ENCODE results near the gene OR2D3.
"Not testable (repeated sequence)": the region's sequence is repeated elsewhere in the genome, so short reads cannot be mapped to it uniquely, and the experiment has no call there.

The OR2D3 gene

GRCh38 chr11:6900327-6900999 lies 20.3 kb upstream of the OR2D3 start:
- TF ChIP-seq EZH2phosphoT487 (IDR thresholded peaks at IDR 0.05; ENCODE audit: low read length) (no peak), CTCF (IDR thresholded peaks at IDR 0.05; ENCODE audit: low read length) (peak; percentile 45), EZH2 (optimal IDR thresholded peaks at IDR 0.05; ENCODE audit: low read depth, low read length) (no peak)
- H3K27ac ChIP-seq (ENCODE audit: low read length) = no peak overlapping the region
- no peak overlapping the region for H2AFZ ChIP-seq (ENCODE audit: low read length)
- H3F3A ChIP-seq (ENCODE audit: insufficient read depth, low read length) = no peaks in the 10 kb centered on the region
- peak; percentile 18 for DNase-seq
- H3K9ac ChIP-seq (ENCODE audit: low read length) = no peak overlapping the region
- no peaks in the 10 kb centered on the region for H3K79me2 ChIP-seq (ENCODE audit: low read length)
- no peaks in the 10 kb centered on the region for H4K20me1 ChIP-seq (ENCODE audit: insufficient read depth, low read length)
- no peak overlapping the region for H3K4me3 ChIP-seq (ENCODE audit: low read length)
- no peak overlapping the region for H3K4me2 ChIP-seq (ENCODE audit: low read depth, low read length)
- peaks cover 7% of the 10 kb centered on the region for H3K4me1 ChIP-seq (ENCODE audit: low read length)
- no peaks in the 10 kb centered on the region for H3K36me3 ChIP-seq (replicated peaks; ENCODE audit: insufficient read depth, low read length)
- no peaks in the 10 kb centered on the region; the same call in 1 of the 2 replicates for H3K27me3 ChIP-seq (replicated peaks; ENCODE audit: insufficient read depth, low read length)
- H3K9me2 ChIP-seq (replicated peaks; ENCODE audit: insufficient read depth, low read length) = no peaks in the 10 kb centered on the region
- no peaks in the 10 kb centered on the region for H3K9me3 ChIP-seq (replicated peaks; ENCODE audit: insufficient read depth, low read length)

GRCh38 chr11:6904804-6905203 lies 16.0 kb upstream of the OR2D3 start:
- not testable (repeated sequence) for H3K4me3 ChIP-seq (ENCODE audit: low read length); H3K9ac ChIP-seq (ENCODE audit: low read length); H3K4me1 ChIP-seq (ENCODE audit: low read length); H3K79me2 ChIP-seq (ENCODE audit: low read length); DNase-seq; H3K27ac ChIP-seq (ENCODE audit: low read length); H4K20me1 ChIP-seq (ENCODE audit: insufficient read depth, low read length); H3K27me3 ChIP-seq (replicated peaks; ENCODE audit: insufficient read depth, low read length); H3K9me3 ChIP-seq (replicated peaks; ENCODE audit: insufficient read depth, low read length); H3K9me2 ChIP-seq (replicated peaks; ENCODE audit: insufficient read depth, low read length); H3F3A ChIP-seq (ENCODE audit: insufficient read depth, low read length); H2AFZ ChIP-seq (ENCODE audit: low read length); H3K36me3 ChIP-seq (replicated peaks; ENCODE audit: insufficient read depth, low read length); H3K4me2 ChIP-seq (ENCODE audit: low read depth, low read length)

- Histone ChIP-seq H3K9me3 (replicated peaks; ENCODE audit: insufficient read depth, low read length) (no peaks in the 10 kb centered on the region), H3K4me1 (ENCODE audit: low read length) (no peaks in the 10 kb centered on the region), H2AFZ (ENCODE audit: low read length) (no peak overlapping the region), H3K9me2 (replicated peaks; ENCODE audit: insufficient read depth, low read length) (no peaks in the 10 kb centered on the region), H3K27ac (ENCODE audit: low read length) (no peak overlapping the region), H3K27me3 (replicated peaks; ENCODE audit: insufficient read depth, low read length) (no peaks in the 10 kb centered on the region), H3K4me3 (ENCODE audit: low read length) (no peak overlapping the region), H4K20me1 (ENCODE audit: insufficient read depth, low read length) (no peaks in the 10 kb centered on the region), H3K79me2 (ENCODE audit: low read length) (no peaks in the 10 kb centered on the region), H3K36me3 (replicated peaks; ENCODE audit: insufficient read depth, low read length) (no peaks in the 10 kb centered on the region), H3K4me2 (ENCODE audit: low read depth, low read length) (no peak overlapping the region), H3K9ac (ENCODE audit: low read length) (no peak overlapping the region), H3F3A (ENCODE audit: insufficient read depth, low read length) (no peaks in the 10 kb centered on the region)
- DNase-seq = no peak
- TF ChIP-seq EZH2phosphoT487 (IDR thresholded peaks at IDR 0.05; ENCODE audit: low read length) = no peak
- no peak for TF ChIP-seq EZH2 (optimal IDR thresholded peaks at IDR 0.05; ENCODE audit: low read depth, low read length)
- no peak for TF ChIP-seq CTCF (IDR thresholded peaks at IDR 0.05; ENCODE audit: low read length)
Observed at GRCh38 chr11:6911378-6911777, 9.4 kb upstream of the OR2D3 start.

- Histone ChIP-seq H3K36me3 (replicated peaks; ENCODE audit: insufficient read depth, low read length) (no peaks in the 10 kb centered on the region), H3K27me3 (replicated peaks; ENCODE audit: insufficient read depth, low read length) (no peaks in the 10 kb centered on the region), H3K9me2 (replicated peaks; ENCODE audit: insufficient read depth, low read length) (no peaks in the 10 kb centered on the region), H4K20me1 (ENCODE audit: insufficient read depth, low read length) (no peaks in the 10 kb centered on the region), H3K4me3 (ENCODE audit: low read length) (no peak overlapping the region), H3K4me1 (ENCODE audit: low read length) (no peaks in the 10 kb centered on the region), H2AFZ (ENCODE audit: low read length) (no peak overlapping the region), H3F3A (ENCODE audit: insufficient read depth, low read length) (no peaks in the 10 kb centered on the region), H3K9me3 (replicated peaks; ENCODE audit: insufficient read depth, low read length) (no peaks in the 10 kb centered on the region), H3K27ac (ENCODE audit: low read length) (no peak overlapping the region), H3K4me2 (ENCODE audit: low read depth, low read length) (no peak overlapping the region), H3K9ac (ENCODE audit: low read length) (no peak overlapping the region), H3K79me2 (ENCODE audit: low read length) (no peaks in the 10 kb centered on the region)
- TF ChIP-seq EZH2phosphoT487 (IDR thresholded peaks at IDR 0.05; ENCODE audit: low read length) = no peak
- TF ChIP-seq EZH2 (optimal IDR thresholded peaks at IDR 0.05; ENCODE audit: low read depth, low read length) = no peak
- TF ChIP-seq CTCF (IDR thresholded peaks at IDR 0.05; ENCODE audit: low read length) = no peak
- DNase-seq = no peak
Observed at GRCh38 chr11:6911948-6912347, 8.9 kb upstream of the OR2D3 start.

All from MM.1S (cell line).